H9 (cell line): Measurements from ENCODE around the gene TMEM266. TPM values are rescaled to one million over a fixed set of nuclear protein-coding genes. Genes with fewer than 3 reads are reported as not detected.

ENCODE experiments used
- DNase-seq: peaks from one replicate; pipeline ENCODE4 v3.0.0-alpha.2; 2017
- H2AFZ ChIP-seq: one replicate; pipeline ENCODE4 v1.6.1; 2013; ENCODE audit warnings: mild to moderate bottlenecking, low read length, control low read depth, moderate library complexity
- H2AK5ac ChIP-seq: 2 replicates; pipeline ENCODE4 v1.6.1; 2013; ENCODE audit warnings: low read length, control low read depth, mixed read lengths; ENCODE audit not compliant: insufficient read length
- H2BK120ac ChIP-seq: one replicate; pipeline ENCODE4 v1.6.1; 2013; ENCODE audit warnings: low read depth, mild to moderate bottlenecking, low read length, control low read depth, inconsistent platforms; ENCODE audit not compliant: poor library complexity, severe bottlenecking
- H2BK12ac ChIP-seq: 2 replicates; pipeline ENCODE4 v1.6.1; 2013; ENCODE audit warnings: low read length, control low read depth, mixed read lengths, low read depth; ENCODE audit not compliant: insufficient read length
- H2BK15ac ChIP-seq: 2 replicates; pipeline ENCODE4 v1.6.1; 2013; ENCODE audit warnings: low read depth, low read length, control low read depth
- H2BK20ac ChIP-seq: one replicate; pipeline ENCODE4 v1.6.1; 2013; ENCODE audit warnings: low read depth, mild to moderate bottlenecking, low read length, control low read depth, inconsistent platforms; ENCODE audit not compliant: poor library complexity, severe bottlenecking
- H2BK5ac ChIP-seq: 2 replicates; pipeline ENCODE4 v1.6.1; 2013; ENCODE audit warnings: low read length, control low read depth, mixed read lengths; ENCODE audit not compliant: insufficient read length
- H3K14ac ChIP-seq: 2 replicates; pipeline ENCODE4 v1.6.1; 2013; ENCODE audit warnings: low read length, control low read depth; ENCODE audit not compliant: insufficient read depth
- H3K18ac ChIP-seq: 2 replicates; pipeline ENCODE4 v1.6.1; 2013; ENCODE audit warnings: low read depth, mild to moderate bottlenecking, mixed read lengths, low read length, control low read depth; ENCODE audit not compliant: insufficient read length
- H3K23ac ChIP-seq: 2 replicates; pipeline ENCODE4 v1.6.1; 2013; ENCODE audit warnings: low read length, control low read depth, mixed read lengths, low read depth; ENCODE audit not compliant: insufficient read length
- H3K23me2 ChIP-seq: 2 replicates; pipeline ENCODE4 v1.6.1; 2013; ENCODE audit warnings: low read depth, mild to moderate bottlenecking, mixed read lengths, low read length, control low read depth; ENCODE audit not compliant: insufficient read length, poor library complexity, severe bottlenecking
- H3K27ac ChIP-seq: 2 replicates; pipeline ENCODE4 v1.5.1; 2013; ENCODE audit warnings: low read length, control low read depth, mixed read lengths, low read depth; ENCODE audit not compliant: insufficient read length
- H3K27me3 ChIP-seq: 2 replicates; pipeline ENCODE4 v1.6.1; 2013; ENCODE audit warnings: low read length, control low read depth, inconsistent platforms; ENCODE audit not compliant: insufficient read depth
- H3K4ac ChIP-seq: 2 replicates; pipeline ENCODE4 v1.6.1; 2013; ENCODE audit warnings: low read depth, mild to moderate bottlenecking, control low read depth, inconsistent platforms, low read length, moderate library complexity
- H3K4me1 ChIP-seq: 2 replicates; pipeline ENCODE4 v1.6.1; 2013; ENCODE audit warnings: low read length, control low read depth, inconsistent platforms; ENCODE audit not compliant: insufficient read depth
- H3K4me2 ChIP-seq: 2 replicates; pipeline ENCODE4 v1.6.1; 2013; ENCODE audit warnings: low read length, control low read depth, mixed read lengths; ENCODE audit not compliant: insufficient read length, insufficient read depth
- H3K56ac ChIP-seq: 2 replicates; pipeline ENCODE4 v1.6.1; 2013; ENCODE audit warnings: low read depth, mild to moderate bottlenecking, mixed read lengths, low read length, control low read depth; ENCODE audit not compliant: insufficient read length
- H3K79me1 ChIP-seq: 2 replicates; pipeline ENCODE4 v1.6.1; 2013; ENCODE audit warnings: low read depth, mild to moderate bottlenecking, moderate library complexity, low read length, control low read depth, inconsistent platforms; ENCODE audit not compliant: insufficient read depth, poor library complexity, severe bottlenecking
- H3K79me2 ChIP-seq: 2 replicates; pipeline ENCODE4 v1.6.1; 2013; ENCODE audit warnings: low read length, control low read depth, inconsistent platforms; ENCODE audit not compliant: insufficient read depth
- H3K9ac ChIP-seq: 2 replicates; pipeline ENCODE4 v1.6.1; 2013; ENCODE audit warnings: low read length, control low read depth, mixed read lengths; ENCODE audit not compliant: insufficient read length; ENCODE audit errors: extremely low read depth
- H3K9me3 ChIP-seq: one replicate; pipeline ENCODE4 v1.6.1; 2013; ENCODE audit warnings: low read depth, low read length, inconsistent platforms; ENCODE audit not compliant: control insufficient read depth
- H3T11ph ChIP-seq: one replicate; pipeline ENCODE4 v1.6.1; 2013; ENCODE audit warnings: mild to moderate bottlenecking, low read length, control low read depth, inconsistent platforms
- H4K20me1 ChIP-seq: one replicate; pipeline ENCODE4 v1.6.1; 2013; ENCODE audit not compliant: control insufficient read depth, insufficient read length, insufficient read depth
- H4K5ac ChIP-seq: 2 replicates; pipeline ENCODE4 v1.6.1; 2013; ENCODE audit warnings: low read depth, mild to moderate bottlenecking, mixed read lengths, low read length, control low read depth; ENCODE audit not compliant: insufficient read length
- H4K8ac ChIP-seq: replicated peaks from 2 replicates; pipeline ENCODE4 v1.6.1; 2013; ENCODE audit warnings: low read length, control low read depth, mixed read lengths, low read depth; ENCODE audit not compliant: insufficient read length
- H4K91ac ChIP-seq: 2 replicates; pipeline ENCODE4 v1.6.1; 2013; ENCODE audit warnings: low read depth, mild to moderate bottlenecking, moderate library complexity, mixed read lengths, low read length, control low read depth; ENCODE audit not compliant: insufficient read length
- H3K27ac Mint-ChIP-seq, 3 experiments: 2 replicates in 2 of 3; 3 replicates in 1 of 3; pipeline ENCODE4 v1.8.0; 2020 to 2021; ENCODE audit warnings: mixed read lengths in 3 of 3, mild to moderate bottlenecking in 1 of 3, moderate library complexity in 1 of 3
- H3K27me3 Mint-ChIP-seq: 2 replicates; pipeline ENCODE4 v1.8.0; 2021; ENCODE audit warnings: low read depth, mild to moderate bottlenecking, moderate library complexity, mixed read lengths
- H3K36me3 Mint-ChIP-seq, 3 experiments: 2 replicates in 2 of 3; 3 replicates in 1 of 3; pipeline ENCODE4 v1.8.0; 2020 to 2021; ENCODE audit warnings: low read depth in 3 of 3, mixed read lengths in 3 of 3; ENCODE audit not compliant: insufficient read depth in 1 of 3
- H3K4me1 Mint-ChIP-seq, 2 experiments: 2 replicates each; pipeline ENCODE4 v1.8.0; 2020; ENCODE audit warnings: mixed read lengths in 2 of 2
- H3K4me3 Mint-ChIP-seq, 2 experiments: 2 replicates in 1 of 2; 3 replicates in 1 of 2; pipeline ENCODE4 v1.8.0; 2020 to 2021; ENCODE audit warnings: mild to moderate bottlenecking in 2 of 2, mixed read lengths in 2 of 2, moderate library complexity in 1 of 2
- H3K9me3 Mint-ChIP-seq, 2 experiments: 2 replicates in 1 of 2; 3 replicates in 1 of 2; pipeline ENCODE4 v1.8.0; 2020; ENCODE audit warnings: mild to moderate bottlenecking in 2 of 2, mixed read lengths in 2 of 2, moderate library complexity in 1 of 2
- WGBS: extraction: QIAGEN DNeasy Blood & Tissue Kit; methylation state at CpG from one replicate; pipeline ENCODE4 v1.1.7; 2013; ENCODE audit warnings: missing lambda C conversion rate, low lambda C conversion rate, mixed read lengths; ENCODE audit not compliant: insufficient read length; ENCODE audit errors: extremely low coverage; 5-methylcytosine and 5-hydroxymethylcytosine counted together
- total RNA-seq: library from RNA; stranded (reverse); gene quantifications from 2 replicates; pipeline ENCODE4 v1.2.1, GENCODE V29; 2021
- TF ChIP-seq, protein P1 (sequence below): fragments of 200-600 bp; sonication (generic); conservative IDR thresholded peaks from 3 replicates; pipeline ENCODE4 v1.8.0; 2021; ENCODE audit warnings: antibody characterized with exemption, mild to moderate bottlenecking

Gene TMEM266
- total RNA-seq, 1 experiment from 2014 or later = 0.81 TPM

GRCh38 chr15:76105391-76105790, 45.6 kb downstream of the TMEM266 start:
- Histone ChIP-seq H3K14ac (no peak overlapping the region), H4K8ac (no peak overlapping the region), H3K27me3 (no peaks in the 10 kb centered on the region), H4K91ac (no peak overlapping the region), H3K79me2 (no peaks in the 10 kb centered on the region), H2BK20ac (no peak overlapping the region), H3K23ac (no peak overlapping the region), H3K18ac (no peak overlapping the region), H3K4me2 (no peak overlapping the region), H4K5ac (no peak overlapping the region), H3K56ac (no peak overlapping the region), H2BK15ac (no peak overlapping the region), H3K27ac (no peak overlapping the region), H3K4me1 (peaks cover 4% of the 10 kb centered on the region; the same call in 1 of the 2 replicates), H2BK12ac (no peak overlapping the region), H3K79me1 (no peaks in the 10 kb centered on the region), H3K9ac (no peak overlapping the region), H3K23me2 (no peaks in the 10 kb centered on the region), H2AFZ (no peak overlapping the region), H2BK120ac (no peak overlapping the region), H2BK5ac (no peak overlapping the region), H3T11ph (no peak overlapping the region), H3K9me3 (no peaks in the 10 kb centered on the region), H2AK5ac (no peak overlapping the region), H3K4ac (no peak overlapping the region), H4K20me1 (no peaks in the 10 kb centered on the region)
- peaks cover 21 to 31% of the 10 kb centered on the region in 2 experiments for H3K4me1 Mint-ChIP-seq
- no peaks in the 10 kb centered on the region; the same call in 1 of the 2 replicates for H3K27me3 Mint-ChIP-seq
- no peak overlapping the region; a peak in 1 of 7 replicates for H3K27ac Mint-ChIP-seq
- TF ChIP-seq, protein P1, sequence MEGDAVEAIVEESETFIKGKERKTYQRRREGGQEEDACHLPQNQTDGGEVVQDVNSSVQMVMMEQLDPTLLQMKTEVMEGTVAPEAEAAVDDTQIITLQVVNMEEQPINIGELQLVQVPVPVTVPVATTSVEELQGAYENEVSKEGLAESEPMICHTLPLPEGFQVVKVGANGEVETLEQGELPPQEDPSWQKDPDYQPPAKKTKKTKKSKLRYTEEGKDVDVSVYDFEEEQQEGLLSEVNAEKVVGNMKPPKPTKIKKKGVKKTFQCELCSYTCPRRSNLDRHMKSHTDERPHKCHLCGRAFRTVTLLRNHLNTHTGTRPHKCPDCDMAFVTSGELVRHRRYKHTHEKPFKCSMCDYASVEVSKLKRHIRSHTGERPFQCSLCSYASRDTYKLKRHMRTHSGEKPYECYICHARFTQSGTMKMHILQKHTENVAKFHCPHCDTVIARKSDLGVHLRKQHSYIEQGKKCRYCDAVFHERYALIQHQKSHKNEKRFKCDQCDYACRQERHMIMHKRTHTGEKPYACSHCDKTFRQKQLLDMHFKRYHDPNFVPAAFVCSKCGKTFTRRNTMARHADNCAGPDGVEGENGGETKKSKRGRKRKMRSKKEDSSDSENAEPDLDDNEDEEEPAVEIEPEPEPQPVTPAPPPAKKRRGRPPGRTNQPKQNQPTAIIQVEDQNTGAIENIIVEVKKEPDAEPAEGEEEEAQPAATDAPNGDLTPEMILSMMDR = no peak
- DNase-seq = no peak
- no CpG with 5 or more reads among the region's 3 CpGs for WGBS
- H3K9me3 Mint-ChIP-seq = peaks cover 0 to under 1% of the 10 kb centered on the region in 2 experiments; a peak in 2 of 5 replicates
- H3K36me3 Mint-ChIP-seq = peaks cover 1 to 6% (median 6%) of the 10 kb centered on the region in 3 experiments; a peak in 6 of 7 replicates
- no peak overlapping the region for H3K4me3 Mint-ChIP-seq
